Myocyte (in vitro differentiated cells): ENCODE results near the gene RGS6. TPM values are rescaled to one million over a fixed set of nuclear protein-coding genes. Genes with fewer than 3 reads are reported as not detected.

Experiments
- DNase-seq: peaks from one replicate; pipeline ENCODE4 v3.0.0-alpha.2; 2012; ENCODE audit warnings: low read depth
- total RNA-seq: library from RNA; depleted of rRNA; stranded (reverse); fragments of >200 nt; gene quantifications from 2 replicates; pipeline ENCODE4 v1.2.3, GENCODE V29; 2014

The RGS6 gene
- total RNA-seq, 1 donor from 2014 or later = not detected

- no peak for DNase-seq
Measured at GRCh38 chr14:72450473-72451044, 518.3 kb downstream of the RGS6 start.

GRCh38 chr14:72451054-72451972 is 519.1 kb downstream of the RGS6 start:
- peak; percentile 50 for DNase-seq

GRCh38 chr14:72452774-72453173 is 520.5 kb downstream of the RGS6 start:
- DNase-seq = peak; percentile 49

GRCh38 chr14:72454388-72455160 is 522.3 kb downstream of the RGS6 start:
- no peak for DNase-seq

- DNase-seq = peak; percentile 56
Measured at GRCh38 chr14:72457641-72458040, 525.4 kb downstream of the RGS6 start.

GRCh38 chr14:72462056-72462455 is 529.8 kb downstream of the RGS6 start:
- peak; percentile 62 for DNase-seq

- DNase-seq = peak; percentile 93
Measured at GRCh38 chr14:72463291-72463866, 531.1 kb downstream of the RGS6 start.

GRCh38 chr14:72464226-72464625 is 532.0 kb downstream of the RGS6 start:
- DNase-seq = no peak

- no peak for DNase-seq
Measured at GRCh38 chr14:72466325-72466724, 534.1 kb downstream of the RGS6 start.

GRCh38 chr14:72471346-72471745 is 539.1 kb downstream of the RGS6 start:
- DNase-seq = peak; percentile 30

GRCh38 chr14:72472845-72473244 is 540.6 kb downstream of the RGS6 start:
- no peak for DNase-seq

GRCh38 chr14:72476657-72477499 is 544.6 kb downstream of the RGS6 start:
- peak; percentile 94 for DNase-seq

- DNase-seq = peak; percentile 26
Measured at GRCh38 chr14:72477578-72477977, 545.3 kb downstream of the RGS6 start.

GRCh38 chr14:72478471-72478893 is 546.3 kb downstream of the RGS6 start:
- DNase-seq = no peak

GRCh38 chr14:72479461-72479931 is 547.3 kb downstream of the RGS6 start:
- peak; percentile 70 for DNase-seq

GRCh38 chr14:72480464-72481243 is 548.4 kb downstream of the RGS6 start:
- DNase-seq = no peak

GRCh38 chr14:72483311-72483710 is 551.1 kb downstream of the RGS6 start:
- no peak for DNase-seq

GRCh38 chr14:72485695-72486094 is 553.5 kb downstream of the RGS6 start:
- DNase-seq = no peak

- peak; percentile 31 for DNase-seq
Measured at GRCh38 chr14:72488514-72488913, 556.3 kb downstream of the RGS6 start.

GRCh38 chr14:72492196-72492595 is 560.0 kb downstream of the RGS6 start:
- no peak for DNase-seq
